GM12875 (cell line): Measurements from ENCODE around the gene KRTAP3-3.
"Not testable (repeated sequence)": the region's sequence is repeated elsewhere in the genome, so short reads cannot be mapped to it uniquely, and the experiment has no call there.

ENCODE experiments used
- H3K4me3 ChIP-seq: one replicate; pipeline ENCODE4 v1.5.1; 2011; ENCODE audit warnings: low read depth, low read length, control low read depth
- CTCF ChIP-seq: IDR thresholded peaks from 2 replicates; pipeline ENCODE4 v1.5.1; 2011; ENCODE audit warnings: low read depth, mild to moderate bottlenecking, control low read depth, inconsistent platforms, low read length, moderate library complexity, borderline replicate concordance; ENCODE audit not compliant: insufficient read depth

Gene KRTAP3-3

GRCh38 chr17:40993839-40994238 is at the start of gene KRTAP3-3:
TSS of gene KRTAP3-3 (minus strand) at chr17:40994164. CDS start at chr17:40994097, 67 bp downstream.
- H3K4me3 ChIP-seq = no peak within 1 kb of the TSS
- TF ChIP-seq CTCF = no peak

DNA sequence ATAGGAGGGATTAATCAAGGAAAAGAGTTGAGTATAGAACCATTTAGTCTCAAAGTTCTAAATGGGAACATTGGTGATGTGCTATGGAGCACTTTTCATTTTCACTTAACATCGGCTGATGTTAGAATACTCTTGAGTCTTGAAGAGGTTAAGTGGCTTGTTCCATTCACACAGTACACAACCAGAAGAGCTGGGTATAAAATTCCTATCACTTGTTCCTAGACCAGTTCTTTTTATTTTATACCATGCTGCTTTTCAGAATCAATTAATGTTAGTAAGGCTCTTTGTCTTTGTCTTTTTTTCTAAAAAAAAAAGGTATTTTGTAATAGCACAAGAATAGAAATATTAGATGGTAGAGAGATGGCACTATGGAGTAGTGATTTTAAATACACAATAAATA is 49.0 kb upstream of the KRTAP3-3 start:
- no peak overlapping the region for H3K4me3 ChIP-seq
- no peak for TF ChIP-seq CTCF

DNA sequence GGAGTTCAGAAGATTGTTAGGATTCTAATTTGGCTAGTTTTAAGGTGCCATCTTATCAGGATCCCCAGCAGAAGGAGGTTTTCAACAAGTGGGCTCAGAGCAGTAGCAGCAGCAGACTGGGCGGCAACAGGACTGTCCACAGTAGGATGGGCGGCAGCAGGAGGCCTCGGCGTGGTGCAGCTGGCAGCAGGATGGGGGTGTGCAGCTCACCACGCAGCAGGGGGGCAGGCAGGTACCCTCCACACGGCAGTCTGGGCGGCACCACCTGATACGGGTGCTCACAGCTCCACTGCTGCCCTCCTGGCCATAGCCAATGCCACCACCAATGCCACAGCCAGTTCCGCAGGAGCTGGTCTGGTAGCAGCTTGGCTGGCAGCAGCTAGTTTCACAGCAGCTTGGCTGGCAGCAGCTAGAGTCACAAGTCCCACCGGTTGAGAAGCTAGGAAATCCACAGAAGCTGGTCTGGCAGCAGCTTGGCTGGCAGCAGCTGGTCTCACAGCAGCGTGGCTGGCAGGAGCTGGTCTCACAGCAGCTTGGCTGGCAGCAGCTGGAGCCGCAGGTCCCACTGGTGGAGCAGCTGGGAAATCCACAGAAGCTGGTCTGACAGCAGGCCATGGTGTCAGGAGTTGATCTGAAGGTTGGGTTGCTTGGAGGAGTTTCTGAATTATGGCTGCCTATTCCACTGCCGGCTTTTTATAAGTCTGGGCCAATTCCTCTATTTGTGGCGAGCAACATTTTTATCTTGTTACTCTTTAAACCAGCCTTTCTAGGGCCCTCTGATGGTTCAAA is 47.0 kb upstream of the KRTAP3-3 start, which contains the start of gene KRTAP1-1:
Gene KRTAP1-1, minus strand, starts transcription at position 668 of the 789 bp plus-strand sequence. Its CDS starts 53 bp downstream, at position 615.
- H3K4me3 ChIP-seq = not testable (repeated sequence)

DNA sequence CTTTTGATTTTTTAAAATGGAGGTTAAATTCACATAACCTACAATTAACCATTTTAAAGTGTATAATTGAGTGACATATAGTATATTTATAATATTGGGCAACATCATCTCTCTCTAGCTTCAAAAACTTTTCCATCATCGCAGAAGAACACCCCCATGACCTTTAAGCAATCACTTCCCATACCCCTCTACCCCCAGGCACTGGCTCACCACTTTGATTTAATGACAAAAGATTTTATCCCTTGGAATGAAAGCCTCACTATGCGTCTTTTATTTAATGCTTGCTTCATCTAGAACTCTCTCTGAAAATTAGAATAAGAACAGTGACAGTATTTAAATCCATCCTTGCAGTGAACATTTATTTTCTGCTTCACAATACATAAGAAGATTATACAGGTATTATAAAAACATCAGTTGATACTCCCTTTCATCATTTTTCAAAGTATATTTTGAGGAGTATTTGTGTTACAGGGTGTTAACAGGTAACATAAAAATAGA is 43.9 kb upstream of the KRTAP3-3 start:
- no peak overlapping the region for H3K4me3 ChIP-seq
- no peak for TF ChIP-seq CTCF

GRCh38 chr17:41034346-41034935 is 40.5 kb upstream of the KRTAP3-3 start, which contains the start of gene KRTAP1-3:
TSS of gene KRTAP1-3 (minus strand) at chr17:41034874. CDS start at chr17:41034821, 53 bp downstream.
- not testable (repeated sequence) for H3K4me3 ChIP-seq

DNA sequence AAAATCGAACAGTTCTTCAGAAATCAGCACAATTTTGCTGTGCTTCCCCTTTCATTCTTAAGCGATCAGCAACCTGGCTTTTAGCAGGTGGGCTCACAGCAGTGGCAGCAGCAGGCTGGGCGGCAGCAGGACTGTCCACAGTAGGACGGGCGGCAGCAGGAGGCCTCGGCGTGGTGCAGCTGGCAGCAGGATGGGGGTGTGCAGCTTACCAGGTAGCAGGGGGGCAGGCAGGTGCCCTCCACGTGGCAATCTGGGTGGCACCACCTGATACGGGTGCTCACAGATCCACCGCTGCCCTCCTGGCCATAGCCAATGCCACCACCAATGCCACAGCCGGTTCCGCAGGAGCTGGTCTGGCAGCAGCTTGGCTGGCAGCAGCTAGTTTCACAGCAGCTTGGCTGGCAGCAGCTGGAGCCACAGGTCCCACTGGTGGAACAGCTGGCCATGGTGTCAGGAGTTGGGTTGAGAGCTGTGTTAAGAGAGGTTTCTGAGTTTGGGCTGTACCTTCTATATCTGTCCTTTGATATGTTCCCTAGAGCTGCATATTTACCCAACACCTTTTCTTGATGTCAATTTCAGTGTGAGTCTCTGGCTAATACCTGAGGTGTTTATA is 35.8 kb upstream of the KRTAP3-3 start, which contains the start of gene KRTAP1-4:
Gene KRTAP1-4, minus strand, starts transcription at position 563 of the 613 bp plus-strand sequence. Its CDS starts 117 bp downstream, at position 446.
- no peak for TF ChIP-seq CTCF
- H3K4me3 ChIP-seq = no peak within 1 kb of the TSS

DNA sequence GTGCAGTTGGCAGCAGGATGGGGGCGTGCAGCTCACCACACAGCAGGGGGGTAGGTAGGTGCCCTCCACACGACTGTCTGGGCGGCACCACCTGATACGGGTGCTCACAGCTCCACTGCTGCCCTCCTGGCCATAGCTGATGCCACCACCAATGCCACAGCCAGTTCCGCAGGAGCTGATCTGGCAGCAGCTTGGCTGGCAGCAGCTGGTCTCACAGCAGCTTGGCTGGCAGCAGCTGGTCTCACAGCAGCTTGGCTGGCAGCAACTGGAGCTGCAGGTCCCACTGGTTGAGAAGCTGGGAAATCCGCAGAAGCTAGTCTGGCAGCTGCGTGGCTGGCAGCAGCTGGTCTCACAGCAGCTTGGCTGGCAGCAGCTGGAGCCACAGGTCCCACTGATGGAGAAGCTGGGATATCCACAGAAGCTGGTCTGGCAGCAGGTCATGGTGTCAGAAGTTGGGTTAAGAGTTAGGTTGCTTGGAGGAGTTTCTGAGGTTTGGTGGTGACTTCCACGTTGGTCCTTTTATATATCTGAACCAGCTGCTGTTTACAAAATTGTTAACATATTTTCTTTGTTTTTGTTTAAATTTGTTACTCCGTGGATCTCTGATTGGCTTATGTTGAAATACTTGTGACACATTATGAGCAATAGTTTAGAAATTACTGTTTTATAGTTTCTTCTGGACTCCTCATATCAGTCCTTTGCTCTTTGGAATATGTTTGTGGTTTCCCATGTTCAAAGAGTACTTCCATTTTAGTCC is 32.9 kb upstream of the KRTAP3-3 start, which contains the start of gene KRTAP1-5:
Gene KRTAP1-5, minus strand, starts transcription at position 494 of the 757 bp plus-strand sequence. Its CDS starts 53 bp downstream, at position 441.
- no peak within 1 kb of the TSS for H3K4me3 ChIP-seq
- no peak for TF ChIP-seq CTCF
